Skin of body (tissue), 2 donors: ENCODE results near the gene PPM1L. TPM values are rescaled to one million over a fixed set of nuclear protein-coding genes. Genes with fewer than 3 reads are reported as not detected.
"Not testable (repeated sequence)": the region's sequence is repeated elsewhere in the genome, so short reads cannot be mapped to it uniquely, and the experiment has no call there.

Experiments used
- DNase-seq: peaks from one replicate; lab custom pipeline; 2025; lab: John Stamatoyannopoulos, UW
- total RNA-seq: library from RNA; depleted of rRNA; stranded (reverse); fragments of >200 nt; gene quantifications from one replicate; pipeline ENCODE4 v1.2.3, GENCODE V29; 2014

PPM1L gene
- 12.0 TPM for total RNA-seq

- peak; percentile 53 for DNase-seq
These were observed at the start of gene PPM1L for GRCh38 chr3:160755776-160756304. Gene PPM1L, plus strand, starts transcription at chr3:160756231.

GRCh38 chr3:160707187-160707794 lies 48.7 kb upstream of the PPM1L start:
- DNase-seq: peak; percentile 17

- DNase-seq: no peak
These were observed 46.4 kb upstream of the PPM1L start for GRCh38 chr3:160709477-160710182.

GRCh38 chr3:160713144-160713543 lies 42.9 kb upstream of the PPM1L start:
- DNase-seq: not testable (repeated sequence)

GRCh38 chr3:160719710-160720109 lies 36.3 kb upstream of the PPM1L start:
- no peak for DNase-seq

DNA sequence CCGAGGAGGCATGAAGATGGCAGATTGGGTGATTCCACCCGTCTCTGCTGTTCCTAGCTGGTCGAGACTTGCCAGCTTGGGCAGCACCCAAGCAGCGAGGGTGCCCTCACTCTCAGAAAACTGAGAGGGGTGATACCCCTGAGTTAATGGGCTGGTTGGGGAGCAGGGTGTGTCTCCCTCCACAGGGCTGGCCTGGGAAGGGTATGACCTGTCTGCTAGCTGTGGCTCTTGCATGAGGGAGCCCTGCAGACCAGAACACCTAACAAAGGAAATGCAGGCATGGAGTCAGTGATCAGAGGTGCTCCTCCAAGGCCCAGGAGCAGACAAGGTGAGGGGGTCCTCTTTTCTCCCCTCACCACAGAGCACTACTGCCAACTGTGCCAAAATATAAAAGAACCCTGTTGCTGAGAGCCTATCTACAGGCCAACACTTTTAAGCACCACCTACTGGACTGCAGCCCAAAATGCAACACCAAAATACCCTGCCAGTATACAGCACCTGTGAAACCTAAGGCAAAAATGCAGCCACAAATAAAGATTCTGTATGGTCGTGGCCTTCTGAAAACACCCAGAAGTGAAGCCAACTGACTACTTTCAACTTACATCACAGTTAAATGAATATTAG lies 35.8 kb upstream of the PPM1L start:
- DNase-seq: no peak

- DNase-seq: no peak
These were observed 33.7 kb upstream of the PPM1L start for GRCh38 chr3:160722331-160722730.

- no peak for DNase-seq
These were observed 30.7 kb upstream of the PPM1L start for GRCh38 chr3:160725338-160725737.

GRCh38 chr3:160735826-160736225 lies 20.2 kb upstream of the PPM1L start:
- no peak for DNase-seq

- DNase-seq: no peak
These were observed 18.0 kb upstream of the PPM1L start for GRCh38 chr3:160738048-160738447.

GRCh38 chr3:160739079-160739478 lies 17.0 kb upstream of the PPM1L start:
- no peak for DNase-seq

DNA sequence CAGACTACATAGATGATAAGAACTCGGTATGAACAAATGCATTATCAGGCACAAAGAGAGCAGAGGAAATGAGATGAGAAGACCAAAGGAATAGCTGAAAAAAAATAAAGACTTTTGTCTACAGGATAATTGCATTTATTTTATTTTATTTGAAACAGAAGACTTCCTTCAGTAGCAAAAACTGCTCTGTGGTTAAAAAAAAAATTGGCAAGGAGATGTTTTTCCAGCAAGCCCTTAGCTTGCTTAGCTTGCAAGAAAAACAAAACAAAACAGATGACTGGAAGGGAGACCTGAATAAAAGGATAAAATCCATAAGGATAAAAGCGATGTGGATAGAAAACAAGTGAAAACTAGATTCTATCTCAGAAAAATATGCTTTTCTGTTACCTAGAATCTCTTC lies 9.1 kb upstream of the PPM1L start:
- no peak for DNase-seq

DNA sequence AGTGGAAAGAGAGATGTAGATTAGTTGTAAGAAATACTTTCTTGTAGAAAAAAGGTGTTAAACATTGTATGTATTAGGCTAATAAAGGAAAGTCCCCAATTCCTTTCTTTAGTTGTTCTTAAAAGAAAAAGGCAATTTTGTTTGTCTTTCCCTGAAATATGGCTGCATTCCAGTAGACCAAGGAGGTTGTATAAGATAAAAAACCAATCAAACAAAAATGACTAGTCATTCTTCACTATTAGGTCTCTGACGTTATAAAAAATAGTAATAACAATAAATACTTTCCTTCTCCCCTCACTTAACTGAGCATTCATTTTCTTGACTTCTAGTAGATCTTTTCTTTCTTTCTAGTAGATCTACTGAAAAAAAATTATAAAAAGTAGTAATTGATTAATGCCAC lies 8.6 kb upstream of the PPM1L start:
- DNase-seq: no peak

- DNase-seq: no peak
These were observed 7.8 kb upstream of the PPM1L start for GRCh38 chr3:160748231-160748630.

- no peak for DNase-seq
These were observed 7.2 kb upstream of the PPM1L start for GRCh38 chr3:160748787-160749186.

DNA sequence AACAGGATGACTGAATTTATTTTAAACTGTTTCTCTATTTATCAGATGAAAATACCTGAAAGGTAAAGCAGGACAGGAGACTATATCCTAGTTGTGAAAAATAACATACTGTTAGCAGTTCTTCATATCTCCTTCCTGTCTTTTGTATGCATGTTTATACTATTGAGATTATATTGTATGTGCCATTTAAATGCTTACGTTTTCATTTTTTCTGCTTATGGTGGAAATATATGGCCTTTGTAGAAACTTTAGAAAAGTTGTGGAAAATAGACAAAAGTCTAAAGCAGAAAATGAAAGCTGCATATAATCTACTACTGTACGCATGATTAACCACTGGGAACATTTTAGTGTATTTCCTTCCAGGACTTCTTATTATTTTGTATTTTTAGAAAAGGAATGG lies 2.1 kb upstream of the PPM1L start:
- no peak for DNase-seq

DNA sequence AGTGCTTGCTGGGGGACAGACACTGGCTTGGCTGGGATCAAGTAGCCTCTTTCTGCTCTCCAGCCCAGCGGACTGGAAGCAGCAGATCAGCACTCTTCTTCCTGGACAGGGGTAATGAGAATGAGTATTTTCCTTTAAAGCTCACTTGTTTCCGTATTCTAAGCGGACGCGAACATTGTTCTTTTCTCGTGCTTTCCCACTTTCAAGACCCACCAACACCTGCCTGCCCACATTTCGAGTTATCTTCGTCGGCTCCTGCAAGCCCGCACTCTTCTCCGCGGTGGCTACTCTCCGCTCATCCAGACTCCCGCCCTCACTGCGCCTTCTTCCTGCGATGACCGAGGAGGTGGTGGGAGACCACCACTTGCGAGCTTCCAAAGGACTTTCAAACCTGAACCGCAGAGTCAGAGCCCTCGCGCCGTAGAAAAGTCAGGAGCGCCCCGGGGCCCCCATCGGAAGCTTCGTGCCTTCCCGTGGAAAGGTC lies 1.6 kb upstream of the PPM1L start:
- DNase-seq: peak; percentile 47

GRCh38 chr3:160754855-160755747 lies 930 bp upstream of the PPM1L start:
- DNase-seq: peak; percentile 98

DNA sequence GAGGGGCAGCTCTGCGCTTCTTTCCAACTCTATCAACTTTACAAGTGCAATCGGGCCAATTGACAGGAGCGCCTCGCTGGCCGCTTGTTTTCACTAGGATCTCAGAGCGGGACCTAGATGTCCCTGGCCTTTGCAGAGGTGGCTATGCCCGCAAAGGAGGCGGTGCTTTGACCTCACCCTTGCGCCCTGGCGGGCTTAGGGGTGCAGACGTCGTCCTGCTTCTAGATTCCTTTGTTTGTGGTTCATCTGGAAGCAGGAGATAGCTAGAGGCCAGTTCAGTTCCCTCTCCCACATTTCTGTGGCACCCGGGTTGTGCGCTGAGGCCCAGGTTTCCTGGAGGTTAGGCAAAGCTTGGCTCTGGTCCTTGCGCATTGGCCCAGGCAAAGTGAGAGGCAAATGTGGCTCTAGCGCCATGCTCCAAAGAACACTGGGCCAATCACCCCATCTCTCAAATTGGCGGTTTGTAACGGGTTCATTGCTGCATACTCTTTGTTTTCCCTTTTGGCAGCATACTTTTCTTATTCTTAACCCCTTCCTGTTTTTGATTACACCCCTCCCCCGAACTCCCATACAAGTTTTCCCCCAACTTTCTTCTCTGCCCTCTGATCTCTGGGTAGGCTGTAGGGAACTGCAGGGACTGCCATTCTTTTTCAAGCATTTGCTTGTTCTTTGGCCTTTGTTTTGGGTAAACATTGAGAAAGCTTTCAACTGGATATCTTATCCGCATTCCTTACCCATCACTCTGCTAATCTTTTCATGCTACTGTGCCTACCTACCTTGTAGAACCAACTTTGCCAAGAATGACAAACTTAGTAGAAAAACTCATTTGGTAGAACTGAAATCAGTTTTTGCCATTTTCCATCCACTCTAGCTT lies 1.4 kb downstream of the PPM1L start:
- no peak for DNase-seq

DNA sequence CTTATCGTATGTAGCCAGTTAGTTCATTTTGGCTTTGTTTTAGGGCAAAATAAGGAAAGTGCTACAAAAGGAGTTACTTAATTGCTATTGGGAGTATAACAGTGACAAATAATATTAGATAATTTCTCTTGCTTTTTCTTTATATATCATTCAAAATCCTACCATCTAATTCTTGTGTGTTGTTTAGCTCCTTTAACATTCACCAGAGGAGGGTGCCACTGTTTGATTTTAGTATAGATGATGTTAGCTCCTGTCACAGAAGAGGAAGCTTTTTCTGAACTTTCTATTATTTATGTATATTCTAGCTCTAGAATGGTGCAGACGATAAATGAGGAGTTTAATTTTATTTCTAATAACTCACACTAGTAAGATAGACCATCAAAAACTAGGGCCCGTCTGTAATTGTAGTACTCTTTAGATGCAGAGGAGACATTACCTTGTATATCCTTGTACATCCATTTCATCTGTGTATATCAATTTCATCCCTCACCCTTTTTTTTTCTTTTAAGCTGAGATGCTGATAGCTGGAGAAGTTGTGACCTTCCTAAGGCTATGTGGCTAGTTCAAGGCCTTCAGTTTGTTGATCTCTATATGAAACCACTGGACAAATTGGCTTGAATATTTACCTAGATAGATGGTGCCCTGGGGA lies 3.0 kb downstream of the PPM1L start:
- no peak for DNase-seq
